Stimulated activated CD4-positive, alpha-beta T cell treated with anti-CD3 and anti-CD28 coated beads, Interleukin-1b, Interleukin-23, amount 100 ng/mL, for 48 hours (primary cell): ENCODE measurements around the gene TMEM115.

ENCODE experiments used
- DNase-seq: peaks from one replicate; pipeline ENCODE4 v3.0.0-alpha.2; 2020

The TMEM115 gene

GRCh38 chr3:50375258-50375931 is 16.1 kb upstream of the TMEM115 start:
- no peak for DNase-seq

- DNase-seq, result no peak
These were observed 15.3 kb upstream of the TMEM115 start for GRCh38 chr3:50374363-50375257.

- no peak for DNase-seq
These were observed 14.1 kb upstream of the TMEM115 start for GRCh38 chr3:50373146-50374051.

- no peak for DNase-seq
These were observed 13.0 kb upstream of the TMEM115 start for GRCh38 chr3:50372349-50372748.

- no peak for DNase-seq
These were observed 11.9 kb upstream of the TMEM115 start for GRCh38 chr3:50371133-50371685.

- DNase-seq, result no peak
These were observed 11.3 kb upstream of the TMEM115 start for GRCh38 chr3:50370594-50370993.

- no peak for DNase-seq
These were observed 9.8 kb upstream of the TMEM115 start for GRCh38 chr3:50369012-50369670.

GRCh38 chr3:50365842-50366220 is 6.5 kb upstream of the TMEM115 start:
- DNase-seq, result no peak

GRCh38 chr3:50365080-50365841 is 5.9 kb upstream of the TMEM115 start:
- peak; percentile 95 for DNase-seq

- DNase-seq, result no peak
These were observed 5.3 kb upstream of the TMEM115 start for GRCh38 chr3:50364573-50365079.

GRCh38 chr3:50359760-50360110 is 414 bp upstream of the TMEM115 start:
- no peak for DNase-seq

GRCh38 chr3:50358355-50358910 is 888 bp downstream of the TMEM115 start:
- DNase-seq, result no peak

GRCh38 chr3:50357481-50357880 is 1.8 kb downstream of the TMEM115 start:
- DNase-seq, result no peak

- no peak for DNase-seq
These were observed 2.8 kb downstream of the TMEM115 start for GRCh38 chr3:50356553-50356952.

- DNase-seq, result no peak
These were observed 3.3 kb downstream of the TMEM115 start for GRCh38 chr3:50355829-50356552.

GRCh38 chr3:50354850-50355249 is 4.5 kb downstream of the TMEM115 start:
- no peak for DNase-seq

- no peak for DNase-seq
These were observed 5.0 kb downstream of the TMEM115 start for GRCh38 chr3:50354186-50354764.

- DNase-seq, result no peak
These were observed 5.9 kb downstream of the TMEM115 start for GRCh38 chr3:50353245-50354004.

- no peak for DNase-seq
These were observed 6.5 kb downstream of the TMEM115 start for GRCh38 chr3:50352781-50353180.
